ENCODE results near the gene FAS.

FAS gene

GRCh38 chr10:88990384-88991160 is at the start of gene FAS:
FAS (plus strand) TSS chr10:88990798; CDS start chr10:88990877, 79 bp downstream.
- DNase-seq, result peak; percentile 88

GRCh38 chr10:88941026-88941425 is 49.6 kb upstream of the FAS start:
- no peak for DNase-seq

GRCh38 chr10:88943778-88944177 is 46.8 kb upstream of the FAS start:
- DNase-seq, result no peak

GRCh38 chr10:88944813-88945212 is 45.8 kb upstream of the FAS start:
- DNase-seq, result peak; percentile 8

GRCh38 chr10:88946200-88946599 is 44.4 kb upstream of the FAS start:
- DNase-seq, result no peak

GRCh38 chr10:88946965-88947590 is 43.5 kb upstream of the FAS start:
- DNase-seq, result no peak

- DNase-seq, result no peak
These were observed 41.5 kb upstream of the FAS start for GRCh38 chr10:88949051-88949450.

GRCh38 chr10:88949912-88950837 is 40.4 kb upstream of the FAS start:
- no peak for DNase-seq

GRCh38 chr10:88952647-88953111 is 37.9 kb upstream of the FAS start, which contains the start of gene ACTA2:
ACTA2 (minus strand) TSS chr10:88952773; CDS start chr10:88948930, 3,843 bp downstream.
- no peak for DNase-seq

GRCh38 chr10:88953662-88954061 is 36.9 kb upstream of the FAS start:
- no peak for DNase-seq

GRCh38 chr10:88954458-88955083 is 36.0 kb upstream of the FAS start:
- no peak for DNase-seq

GRCh38 chr10:88957381-88957780 is 33.2 kb upstream of the FAS start:
- DNase-seq, result no peak

GRCh38 chr10:88958721-88959120 is 31.9 kb upstream of the FAS start:
- no peak for DNase-seq

GRCh38 chr10:88960802-88961201 is 29.8 kb upstream of the FAS start:
- peak; percentile 61 for DNase-seq

- no peak for DNase-seq
These were observed 29.3 kb upstream of the FAS start for GRCh38 chr10:88961266-88961665.

- no peak for DNase-seq
These were observed 28.3 kb upstream of the FAS start for GRCh38 chr10:88962336-88962735.

- DNase-seq, result no peak
These were observed 27.3 kb upstream of the FAS start for GRCh38 chr10:88963318-88963717.

GRCh38 chr10:88964360-88964759 is 26.2 kb upstream of the FAS start:
- no peak for DNase-seq

GRCh38 chr10:88964869-88965415 is 25.7 kb upstream of the FAS start:
- DNase-seq, result no peak

GRCh38 chr10:88966797-88967196 is 23.8 kb upstream of the FAS start:
- DNase-seq, result no peak

- DNase-seq, result no peak
These were observed 22.2 kb upstream of the FAS start for GRCh38 chr10:88968391-88968790.

All from activated CD4-positive, alpha-beta T cell treated with anti-CD3 and anti-CD28 coated beads, Interleukin-10, Interleukin-2, amounts not matched to agents 100 ng/mL and 50 ng/mL, durations not matched to agents 16 hours and 8 hours (primary cell).